Measurements from ENCODE around the gene JPH3. TPM values are rescaled to one million over a fixed set of nuclear protein-coding genes. Genes with fewer than 3 reads are reported as not detected.
"Not testable (repeated sequence)": the region's sequence is repeated elsewhere in the genome, so short reads cannot be mapped to it uniquely, and the experiment has no call there.

JPH3 gene
- total RNA-seq, 1 donor from 2014 or later, result 0.08 TPM

GRCh38 chr16:87570938-87571867 lies 31.1 kb upstream of the JPH3 start:
- intact Hi-C loops (cut with DNase I), result no loop called here
- peak; percentile 75 for DNase-seq
- peak; percentile 87 for ATAC-seq (ENCODE audit: poor library complexity)

DNA sequence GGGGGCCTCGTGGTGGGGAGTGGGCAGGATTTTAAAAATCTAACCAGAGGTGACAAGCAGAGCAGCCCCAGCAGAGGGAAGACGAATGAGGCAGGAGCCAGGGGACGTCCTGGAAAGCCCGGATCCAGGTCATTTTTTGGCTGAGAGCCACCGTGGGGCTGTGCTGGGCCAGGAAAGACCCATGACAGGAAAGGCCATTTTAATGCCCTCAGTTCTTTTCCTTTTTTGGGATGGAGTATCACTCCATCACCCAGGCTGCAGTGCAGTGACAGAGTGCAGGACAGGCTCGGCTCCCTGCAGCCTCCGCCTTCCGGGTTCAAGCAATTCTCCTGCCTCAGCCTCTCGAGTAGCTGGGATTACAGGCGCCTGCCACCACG lies 30.5 kb upstream of the JPH3 start:
- intact Hi-C loops (cut with DNase I), result no loop called here
- DNase-seq (no peak), ATAC-seq (ENCODE audit: poor library complexity) (no peak)

GRCh38 chr16:87572959-87573358 lies 29.3 kb upstream of the JPH3 start:
- ATAC-seq (ENCODE audit: poor library complexity) (no peak), DNase-seq (no peak)
- intact Hi-C loops (cut with DNase I), result no loop called here

DNA sequence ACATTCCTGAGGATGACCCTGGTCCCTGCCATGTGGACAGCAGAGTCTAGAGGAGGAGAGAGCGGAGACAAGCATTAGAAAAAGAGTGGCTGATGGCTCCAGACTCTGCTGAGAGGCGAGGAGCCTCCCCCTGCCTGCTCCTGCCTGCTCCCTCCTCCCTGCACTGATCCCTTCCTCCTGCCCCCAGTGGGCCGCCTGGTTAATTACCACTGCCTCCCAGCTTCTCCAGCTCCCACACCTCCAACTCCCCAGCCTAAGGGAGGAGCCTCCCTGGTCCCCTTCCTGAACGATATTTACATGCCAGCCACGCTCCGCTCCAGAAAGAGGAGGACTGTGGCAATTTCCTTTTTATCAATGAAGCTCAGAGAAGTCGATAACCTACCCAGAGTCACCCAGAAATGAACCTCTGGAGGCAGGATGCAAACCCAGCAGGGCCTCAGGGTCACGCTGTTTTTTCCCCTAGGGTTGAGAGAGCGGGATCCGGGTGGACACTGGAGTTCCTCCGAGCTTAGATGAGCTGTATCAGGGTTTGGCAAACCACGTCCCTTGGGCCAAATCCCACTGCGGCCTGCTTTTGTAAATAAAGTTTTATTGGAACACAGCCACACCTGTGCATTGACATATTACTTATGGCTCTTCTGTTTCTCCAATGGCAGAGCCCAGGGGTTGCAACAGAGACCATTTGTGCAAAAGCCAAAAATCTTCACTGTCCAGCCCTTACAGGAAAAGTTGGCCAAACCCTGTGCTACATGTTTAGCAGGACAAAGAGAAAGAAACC lies 27.1 kb upstream of the JPH3 start:
- intact Hi-C loops (cut with DNase I), result no loop called here
- ATAC-seq (ENCODE audit: poor library complexity), result no peak

GRCh38 chr16:87576171-87576570 lies 26.1 kb upstream of the JPH3 start:
- intact Hi-C loops (cut with DNase I), result no loop called here
- ATAC-seq (ENCODE audit: poor library complexity) (no peak), DNase-seq (no peak)

More for the DNA sequence above, 27.1 kb upstream of the JPH3 start:
- DNase-seq, result no peak

DNA sequence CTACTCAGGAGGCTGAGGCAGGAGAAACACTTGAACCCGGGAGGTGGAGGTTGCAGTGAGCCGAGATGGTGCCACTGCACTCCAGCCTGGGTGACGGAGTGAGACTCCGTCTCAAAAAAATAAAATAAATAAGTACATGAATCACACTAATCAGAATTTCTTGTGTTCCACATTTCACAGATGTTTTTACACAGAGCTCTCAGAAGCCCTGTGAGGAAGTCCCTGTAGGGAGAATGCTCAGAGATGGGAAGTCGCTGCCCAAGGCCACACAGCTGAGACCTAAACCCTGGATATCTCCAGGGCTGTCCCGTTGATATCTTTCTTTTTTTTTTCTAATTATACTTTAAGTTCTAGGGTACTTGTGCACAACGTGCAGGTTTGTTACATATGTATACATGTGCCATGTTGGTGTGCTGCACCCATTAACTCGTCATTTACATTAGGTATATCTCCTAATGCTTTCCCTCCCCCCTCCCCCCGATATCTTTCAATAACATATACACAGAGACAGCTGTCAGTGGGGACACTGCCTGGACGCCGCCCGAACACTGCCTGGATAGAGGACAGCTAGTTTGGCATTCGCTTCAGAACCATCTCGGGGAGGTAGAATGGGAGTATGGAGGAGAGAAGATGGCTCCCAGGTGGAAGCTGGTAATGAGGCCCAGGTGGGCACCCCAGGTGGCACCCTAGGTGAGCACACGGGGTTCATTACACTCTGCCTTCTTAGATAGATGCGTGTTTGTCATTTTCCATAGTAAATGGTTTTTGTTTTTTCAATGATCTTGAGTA lies 24.0 kb upstream of the JPH3 start:
- DNase-seq; intact Hi-C loops (cut with DNase I): not testable (repeated sequence)

DNA sequence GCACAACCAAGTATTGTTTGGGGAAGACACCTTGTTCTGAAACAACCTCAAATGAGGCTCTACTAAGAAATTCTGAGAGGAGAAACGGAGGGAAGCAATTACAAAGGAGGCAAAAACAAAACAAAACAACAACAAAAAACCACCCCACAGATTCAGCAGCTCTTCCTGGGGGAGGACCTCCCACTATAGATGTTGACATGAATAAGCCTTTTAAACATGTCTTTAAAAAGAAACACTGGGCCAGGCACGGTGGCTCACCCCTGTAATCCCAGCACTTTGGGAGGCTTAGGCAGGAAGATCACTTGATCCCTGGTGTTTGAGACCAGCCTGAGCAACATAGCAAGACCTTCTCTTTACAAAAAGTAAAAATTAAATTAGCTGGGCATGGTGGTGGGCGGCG lies 22.6 kb upstream of the JPH3 start:
- intact Hi-C loops (cut with DNase I), result no loop called here
- no peak for ATAC-seq (ENCODE audit: poor library complexity)
- no peak for DNase-seq

More for the DNA sequence above, 24.0 kb upstream of the JPH3 start:
- ATAC-seq (ENCODE audit: poor library complexity), result not testable (repeated sequence)

- ATAC-seq (ENCODE audit: poor library complexity) (no peak), DNase-seq (no peak)
- intact Hi-C loops (cut with DNase I), result no loop called here
These were observed 21.4 kb upstream of the JPH3 start for GRCh38 chr16:87580855-87581261.

DNA sequence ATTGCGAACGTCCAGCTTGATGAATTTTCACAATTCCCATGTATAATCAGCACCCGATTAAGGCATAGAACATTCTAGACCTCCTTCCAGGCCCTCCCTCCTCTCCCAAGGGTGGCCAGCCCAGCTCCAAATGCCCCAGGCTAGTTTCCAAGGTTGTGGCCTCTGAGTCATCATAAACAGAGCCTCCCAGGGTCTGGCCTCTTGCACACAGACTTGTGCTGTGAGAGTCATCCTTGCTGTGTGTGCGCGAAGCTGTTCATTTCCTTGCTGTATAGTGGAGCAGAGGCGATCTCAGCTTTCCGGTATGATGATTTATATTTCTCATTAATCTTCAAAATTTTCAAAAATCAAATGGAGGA lies 20.5 kb upstream of the JPH3 start:
- DNase-seq (peak; percentile 80), ATAC-seq (ENCODE audit: poor library complexity) (peak; percentile 90)
- intact Hi-C loops (cut with DNase I), result no loop called here

GRCh38 chr16:87582216-87582965 lies 19.9 kb upstream of the JPH3 start:
- DNase-seq, result peak; percentile 88
- intact Hi-C loops (cut with DNase I), result no loop called here
- peak; percentile 88 for ATAC-seq (ENCODE audit: poor library complexity)

GRCh38 chr16:87582966-87583325 lies 19.4 kb upstream of the JPH3 start:
- DNase-seq (no peak), ATAC-seq (ENCODE audit: poor library complexity) (no peak)
- intact Hi-C loops (cut with DNase I), result no loop called here

DNA sequence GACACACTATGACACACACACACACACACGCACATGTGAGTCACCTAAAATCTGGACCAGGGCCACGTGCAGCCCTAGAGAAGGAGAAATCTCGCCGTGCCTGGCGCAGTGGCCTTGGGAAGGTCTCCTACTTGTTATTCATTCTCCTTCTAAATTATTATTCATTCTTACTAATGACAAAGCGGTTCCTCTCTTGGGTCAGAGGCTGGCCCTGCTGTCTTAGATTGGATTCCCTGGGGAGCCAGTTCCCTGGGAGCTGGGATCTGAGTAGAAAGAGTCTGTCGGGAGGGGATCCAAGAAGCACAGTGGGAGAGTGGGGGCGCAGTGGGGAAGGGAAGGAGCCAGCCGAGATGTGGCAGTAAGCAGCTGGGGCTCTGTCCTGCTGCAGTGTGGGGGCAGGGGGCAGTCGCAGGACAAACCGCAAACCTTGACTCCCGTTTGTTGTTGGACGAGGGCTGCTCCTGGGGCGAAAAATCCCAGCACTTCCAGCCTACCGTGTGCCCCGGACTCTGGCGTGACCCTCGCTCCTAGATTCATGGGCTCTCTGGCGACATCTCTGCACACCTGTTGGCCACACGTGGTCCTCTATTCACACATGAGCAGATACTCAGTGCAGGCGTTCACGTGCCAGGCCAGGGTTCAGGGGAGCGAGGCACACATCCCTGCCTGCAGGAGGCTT lies 18.7 kb upstream of the JPH3 start:
- DNase-seq (no peak), ATAC-seq (ENCODE audit: poor library complexity) (no peak)
- intact Hi-C loops (cut with DNase I), result no loop called here

DNA sequence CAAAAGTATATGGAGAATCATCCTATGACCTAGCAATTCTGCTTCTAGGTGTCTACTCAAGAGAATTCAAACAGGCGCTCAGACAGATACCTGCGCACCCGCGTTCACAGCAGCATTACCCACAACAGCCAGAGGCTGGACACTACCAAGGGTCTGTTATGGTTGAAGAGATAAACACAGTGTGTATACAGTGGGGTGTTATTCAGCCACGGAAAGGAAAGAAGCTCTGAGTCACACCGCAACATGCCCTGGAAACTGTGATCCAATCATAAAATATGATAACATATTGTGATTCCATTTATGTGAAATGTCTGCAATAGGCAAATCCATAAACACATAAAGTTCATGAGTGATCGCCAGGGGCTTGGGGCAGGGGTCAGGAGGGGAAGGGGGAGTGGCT lies 18.0 kb upstream of the JPH3 start:
- intact Hi-C loops (cut with DNase I), result no loop called here
- ATAC-seq (ENCODE audit: poor library complexity) (no peak), DNase-seq (no peak)

- no peak for ATAC-seq (ENCODE audit: poor library complexity)
- intact Hi-C loops (cut with DNase I), result loop anchor here (5.0 kb wide), 1 partner anchor 182 kb away; the partner anchor contains the start of gene KLHDC4
- DNase-seq, result no peak
These were observed 17.3 kb upstream of the JPH3 start for GRCh38 chr16:87584975-87585374.

DNA sequence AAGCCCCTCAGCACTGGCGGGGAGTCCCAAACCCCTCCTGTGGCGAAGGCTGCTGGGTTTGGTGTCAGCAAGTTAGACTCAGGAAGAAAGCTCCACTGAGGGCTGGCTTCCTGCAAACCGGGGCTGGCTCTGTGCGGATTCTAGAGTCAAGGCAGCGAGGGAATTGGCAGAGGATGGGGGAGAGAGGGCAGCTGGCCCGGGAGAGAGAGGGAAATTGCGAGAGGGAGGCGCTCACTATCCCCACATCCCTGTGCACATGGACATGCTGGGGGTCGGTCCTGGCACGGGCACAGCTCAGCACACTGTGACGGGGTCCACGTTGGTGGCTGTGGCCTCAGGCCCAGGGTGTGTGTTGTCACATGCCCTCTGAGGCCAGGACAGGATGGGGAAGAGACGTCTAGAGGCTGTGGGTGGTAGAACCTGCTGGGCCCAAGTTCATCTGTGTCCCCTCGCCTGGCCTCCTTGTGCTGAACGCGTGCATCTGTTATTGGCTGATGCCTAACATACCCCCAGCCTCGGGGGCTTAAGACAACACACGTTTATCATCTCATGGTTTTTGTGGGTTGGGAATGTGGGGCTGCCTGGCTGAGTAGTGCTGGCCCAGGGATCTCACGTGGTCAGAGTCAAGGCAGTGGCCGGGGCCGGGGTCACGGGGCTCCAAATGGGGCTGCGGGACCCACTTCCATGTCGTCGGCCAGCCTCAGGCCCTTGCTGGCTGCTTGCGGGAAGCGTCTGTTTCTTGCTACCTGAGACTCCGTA lies 16.7 kb upstream of the JPH3 start:
- intact Hi-C loops (cut with DNase I), result loop anchor here (5.0 kb wide), 1 partner anchor 182 kb away; the partner anchor contains the start of gene KLHDC4
- no peak for ATAC-seq (ENCODE audit: poor library complexity)
- DNase-seq, result no peak

GRCh38 chr16:87586201-87586782 lies 16.0 kb upstream of the JPH3 start:
- DNase-seq (no peak), ATAC-seq (ENCODE audit: poor library complexity) (no peak)
- intact Hi-C loops (cut with DNase I), result loop anchor here (5.0 kb wide), 1 partner anchor 181 kb away; the partner anchor contains the start of gene KLHDC4

GRCh38 chr16:87587636-87588035 lies 14.7 kb upstream of the JPH3 start:
- no peak for ATAC-seq (ENCODE audit: poor library complexity)

More at GRCh38 chr16:87587636-87588035, 14.7 kb upstream of the JPH3 start:
- no peak for DNase-seq
- intact Hi-C loops (cut with DNase I), result loop anchor here (2.0 to 5.0 kb wide), 2 partner anchors 49 to 180 kb away; partner anchors contain the start of gene KLHDC4
